Kidney (tissue), 14 donors: Measurements from ENCODE around the gene KRT38. TPM values are rescaled to one million over a fixed set of nuclear protein-coding genes. Genes with fewer than 3 reads are reported as not detected.

Experiments
- DNase-seq, 5 donors: peaks; one replicate each; pipeline ENCODE4 v3.0.0-alpha.2; 2013 to 2020
- FAIRE-seq: peaks from 2 replicates; lab custom pipeline; 2012; peaks lifted over from hg19 to GRCh38; lab: Jason Lieb, UNC
- H3K27ac ChIP-seq, 2 donors: one replicate each; pipeline ENCODE4 v1.7.0; 2013; ENCODE audit warnings: low read depth in 2 of 2, low read length in 2 of 2, inconsistent platforms in 1 of 2
- H3K27me3 ChIP-seq: one replicate; pipeline ENCODE4 v1.7.1; 2013; ENCODE audit warnings: low read length, inconsistent platforms; ENCODE audit not compliant: control insufficient read depth, insufficient read depth
- H3K36me3 ChIP-seq, 3 donors: one replicate each; pipeline versions ENCODE4 v1.7.0 to v1.7.1; 2013; ENCODE audit warnings: low read length in 3 of 3, control low read depth in 1 of 3, inconsistent platforms in 1 of 3; ENCODE audit not compliant: insufficient read depth in 3 of 3, control insufficient read depth in 2 of 3
- H3K4me1 ChIP-seq, 3 donors: one replicate each; pipeline versions ENCODE4 v1.7.0 to v1.7.1; 2013; ENCODE audit warnings: low read length in 3 of 3, inconsistent platforms in 1 of 3, low read depth in 1 of 3; ENCODE audit not compliant: control insufficient read depth in 2 of 3, insufficient read depth in 2 of 3
- H3K4me3 ChIP-seq, 3 donors: one replicate each; pipeline versions ENCODE4 v1.7.0 to v1.8.1; 2013; ENCODE audit warnings: low read length in 3 of 3, control low read depth in 1 of 3, inconsistent platforms in 1 of 3
- H3K9ac ChIP-seq, 3 donors: one replicate each; pipeline versions ENCODE4 v1.7.0 to v1.7.1; 2013; ENCODE audit warnings: low read length in 3 of 3, control low read depth in 1 of 3, inconsistent platforms in 1 of 3
- H3K9me3 ChIP-seq, 3 donors: one replicate each; pipeline versions ENCODE4 v1.7.0 to v1.7.1; 2013; ENCODE audit warnings: low read length in 3 of 3, control low read depth in 1 of 3, inconsistent platforms in 1 of 3; ENCODE audit not compliant: control insufficient read depth in 2 of 3, insufficient read depth in 1 of 3
- CTCF ChIP-seq: IDR thresholded peaks from 3 replicates; pipeline ENCODE4 v1.5.1; 2012; ENCODE audit warnings: mild to moderate bottlenecking, moderate library complexity, borderline replicate concordance; ENCODE audit not compliant: insufficient read depth; ENCODE audit errors: extremely low read depth
- intact Hi-C: fragments of 100-400 bp; cut with DNase I; formaldehyde crosslinking; loops from one replicate; pipeline ENCODE4 v1.11.1; 2022
- polyA plus RNA-seq: library from polyadenylated mRNA; stranded (reverse); fragments of 350-450 nt; fragmentation: Illumina TruSeq; extraction: RNeasy Lipid Tissue Mini Kit (QIAGEN cat#74804); gene quantifications from one replicate; pipeline ENCODE4 v1.2.3, GENCODE V29; 2014; ENCODE audit warnings: low read depth, low replicate concordance; ENCODE audit not compliant: insufficient read depth
- total RNA-seq: library from RNA; stranded (reverse); fragmentation: NEBNext Ultra II Directional; extraction: Animal tissue kit (Norgen Biotek cat#: 25700); gene quantifications from one replicate; pipeline ENCODE4 v1.2.1, GENCODE V29; 2021
- donor health status: control.
- donor health status: control.
- donor health status: control.
- donor health status: control.
- donor health status: control.
- donor health status: DM: yes; HTN: yes; CAD: no.
- donor health status: Normal renal cell carcinoma (clear cell type).

Gene KRT38
- total and polyA plus RNA-seq, 2 donors from 2014 or later, result not detected

- Histone ChIP-seq H3K9me3 (no peaks in the 10 kb centered on the region), H3K27ac (peak overlapping the region in 1 of 2 donors; percentile 20), H3K36me3 (no peaks in the 10 kb centered on the region), H3K27me3 (no peaks in the 10 kb centered on the region), H3K4me1 (peaks cover 2 to 6% (median 5%) of the 10 kb centered on the region in 3 donors), H3K9ac (no peak overlapping the region), H3K4me3 (no peak overlapping the region)
- TF ChIP-seq CTCF, result no peak
- intact Hi-C loops, result no loop called here
- DNase-seq (peak in 2 of 5 donors; percentile 9 to 22), FAIRE-seq (no peak)
These were observed 19.7 kb downstream of the KRT38 start for GRCh38 chr17:41421116-41421515.

GRCh38 chr17:41420134-41420533, 20.6 kb downstream of the KRT38 start:
- H3K9ac ChIP-seq, result no peak overlapping the region
- DNase-seq, result no peak
- H3K27ac ChIP-seq, result no peak overlapping the region
- H3K4me3 ChIP-seq, result no peak overlapping the region
- FAIRE-seq, result no peak
- H3K27me3 ChIP-seq, result no peaks in the 10 kb centered on the region
- intact Hi-C loops, result no loop called here
- H3K4me1 ChIP-seq, result peaks cover 2 to 12% (median 8%) of the 10 kb centered on the region in 3 donors
- H3K36me3 ChIP-seq, result no peaks in the 10 kb centered on the region
- H3K9me3 ChIP-seq, result no peaks in the 10 kb centered on the region
- TF ChIP-seq CTCF, result no peak

GRCh38 chr17:41419716-41420115, 21.1 kb downstream of the KRT38 start:
- H3K27me3 ChIP-seq, result no peaks in the 10 kb centered on the region
- DNase-seq (no peak), FAIRE-seq (no peak)
- intact Hi-C loops, result no loop called here
- TF ChIP-seq CTCF, result no peak
- no peak overlapping the region for H3K9ac ChIP-seq
- H3K9me3 ChIP-seq, result no peaks in the 10 kb centered on the region
- H3K4me3 ChIP-seq, result no peak overlapping the region
- H3K36me3 ChIP-seq, result no peaks in the 10 kb centered on the region
- no peak overlapping the region for H3K27ac ChIP-seq
- peaks cover 2 to 16% (median 8%) of the 10 kb centered on the region in 3 donors for H3K4me1 ChIP-seq
